Gastrocnemius medialis (tissue), 4 donors: ENCODE data around the gene HDC. TPM values are rescaled to one million over a fixed set of nuclear protein-coding genes. Genes with fewer than 3 reads are reported as not detected.

Experiments used
- ATAC-seq, 2 donors: fragments of 150-250 bp; one replicate each; pipeline ENCODE4 v1.9.1; 2016
- DNase-seq, 2 donors: peaks; one replicate each; pipeline ENCODE4 v3.0.0-alpha.2; 2019
- H3K27ac ChIP-seq, 4 donors: fragments of 200-600 bp; sonication (generic); 1 replicate in 1 of 4; 2 replicates in 3 of 4; pipeline ENCODE4 v1.5.1; 2016 to 2018; ENCODE audit warnings: mild to moderate bottlenecking in 2 of 4, moderate library complexity in 1 of 4
- H3K27me3 ChIP-seq, 3 donors: fragments of 200-600 bp; sonication (generic) in 2 of 3; 1 replicate in 1 of 3; 2 replicates in 2 of 3; pipeline versions ENCODE4 v1.5.1 to v1.6.0; 2016 to 2019; ENCODE audit warnings: mild to moderate bottlenecking in 1 of 3, moderate library complexity in 1 of 3
- H3K36me3 ChIP-seq, 2 donors: fragments of 200-600 bp; sonication (generic) in 1 of 2; one replicate each; pipeline ENCODE4 v1.5.1; 2017 to 2018
- H3K4me1 ChIP-seq, 2 donors: fragments of 200-600 bp; sonication (generic) in 1 of 2; one replicate each; pipeline ENCODE4 v1.5.1; 2016 to 2017; ENCODE audit warnings: mild to moderate bottlenecking in 2 of 2
- H3K4me3 ChIP-seq, 4 donors: fragments of 200-600 bp; sonication (generic) in 3 of 4; 1 replicate in 1 of 4; 2 replicates in 3 of 4; pipeline ENCODE4 v1.5.1; 2016 to 2019; ENCODE audit warnings: mild to moderate bottlenecking in 2 of 4
- H3K9me3 ChIP-seq, 3 donors: fragments of 200-600 bp; sonication (generic) in 2 of 3; 1 replicate in 1 of 3; 2 replicates in 2 of 3; pipeline ENCODE4 v1.5.1; 2016 to 2019
- CTCF ChIP-seq, 5 experiments: fragments of 450-650 bp in 3 of 5; fragments of 200-600 bp in 2 of 5; sonication (generic) in 2 of 5; IDR thresholded peaks in 4 of 5; conservative IDR thresholded peaks in 1 of 5; 1 replicate in 4 of 5; 2 replicates in 1 of 5; pipeline ENCODE4 v1.5.1; 2016 to 2019; ENCODE audit warnings: antibody characterized with exemption in 5 of 5, mild to moderate bottlenecking in 3 of 5, moderate library complexity in 3 of 5
- POLR2A ChIP-seq, 2 donors: fragments of 450-650 bp; IDR thresholded peaks; one replicate each; pipeline ENCODE4 v1.6.1; 2017; ENCODE audit warnings: antibody characterized with exemption in 2 of 2, mild to moderate bottlenecking in 2 of 2, moderate library complexity in 2 of 2
- in situ Hi-C, 4 donors: fragments of 200-750 bp; cut with MboI; loops; one replicate each; pipeline versions ENCODE4 v1.15.0 to v1.8.0; 2017; ENCODE audit warnings: low sequenced_read_pairs in 4 of 4
- intact Hi-C: fragments of 100-400 bp; cut with DNase I; formaldehyde crosslinking; loops from one replicate; pipeline ENCODE4 v1.15.1; 2023; ENCODE audit warnings: low total_unique reads
- total RNA-seq, 4 donors: library from RNA; depleted of rRNA; stranded (reverse); fragments of >200 nt; gene quantifications; one replicate each; pipeline versions ENCODE4 v1.1.0 to v1.2.3, GENCODE V29; 2016

The HDC gene
- total RNA-seq, 4 donors from 2014 or later, result 0.09 to 0.20 TPM; not detected in 2

GRCh38 chr15:50227076-50227475 is 38.5 kb downstream of the HDC start:
- H3K4me3 ChIP-seq, result no peak overlapping the region
- H3K27me3 ChIP-seq, result no peaks in the 10 kb centered on the region
- no peaks in the 10 kb centered on the region for H3K9me3 ChIP-seq
- intact Hi-C loops (no loop called here), in situ Hi-C loops (no loop called here)
- DNase-seq, result no peak
- ATAC-seq, result no peak
- H3K4me1 ChIP-seq, result no peaks in the 10 kb centered on the region
- no peaks in the 10 kb centered on the region for H3K36me3 ChIP-seq
- TF ChIP-seq POLR2A (IDR thresholded peaks at IDR 0.05), result no peak
- TF ChIP-seq CTCF (IDR thresholded peaks at IDR 0.05 in 4 of 5, conservative IDR thresholded peaks at IDR 0.05 in 1 of 5), result no peak
- no peak overlapping the region for H3K27ac ChIP-seq

GRCh38 chr15:50225938-50226337 is 39.6 kb downstream of the HDC start:
- Histone ChIP-seq H3K9me3 (no peaks in the 10 kb centered on the region), H3K4me3 (no peak overlapping the region), H3K36me3 (no peaks in the 10 kb centered on the region), H3K4me1 (no peaks in the 10 kb centered on the region), H3K27me3 (no peaks in the 10 kb centered on the region), H3K27ac (no peak overlapping the region)
- TF ChIP-seq CTCF (IDR thresholded peaks at IDR 0.05 in 4 of 5, conservative IDR thresholded peaks at IDR 0.05 in 1 of 5), result no peak
- no peak for TF ChIP-seq POLR2A (IDR thresholded peaks at IDR 0.05)
- in situ Hi-C loops, result no loop called here
- ATAC-seq (no peak), DNase-seq (no peak)
- intact Hi-C loops, result no loop called here

- in situ Hi-C loops, result no loop called here
- ATAC-seq (no peak), DNase-seq (no peak)
- Histone ChIP-seq H3K36me3 (no peaks in the 10 kb centered on the region), H3K4me1 (no peaks in the 10 kb centered on the region), H3K4me3 (no peak overlapping the region), H3K27me3 (no peaks in the 10 kb centered on the region), H3K9me3 (no peaks in the 10 kb centered on the region), H3K27ac (no peak overlapping the region)
- no peak for TF ChIP-seq CTCF (IDR thresholded peaks at IDR 0.05 in 4 of 5, conservative IDR thresholded peaks at IDR 0.05 in 1 of 5)
- no peak for TF ChIP-seq POLR2A (IDR thresholded peaks at IDR 0.05)
- intact Hi-C loops, result no loop called here
These were observed 40.5 kb downstream of the HDC start for GRCh38 chr15:50225057-50225456.

DNA sequence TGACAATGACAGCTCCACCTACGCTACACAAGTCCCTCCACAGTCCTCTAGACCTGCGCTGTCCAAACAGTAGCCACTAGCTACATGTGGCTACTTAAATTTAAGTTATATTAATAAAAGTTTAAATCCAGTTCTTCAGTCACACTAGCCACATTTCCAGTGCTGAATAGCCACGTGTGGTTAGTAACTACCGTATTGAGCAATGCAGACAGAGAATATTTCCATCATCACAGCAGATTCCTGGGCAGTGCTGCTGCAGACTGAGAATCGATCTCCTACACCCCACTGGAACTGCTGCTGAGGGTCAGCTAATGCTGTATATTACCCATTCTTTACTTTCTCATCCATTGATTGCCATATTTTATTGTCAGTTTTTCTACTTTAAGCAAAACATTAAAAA is 40.9 kb downstream of the HDC start:
- no peak for DNase-seq
- Histone ChIP-seq H3K9me3 (no peaks in the 10 kb centered on the region), H3K27me3 (no peaks in the 10 kb centered on the region), H3K4me1 (no peaks in the 10 kb centered on the region), H3K4me3 (no peak overlapping the region), H3K36me3 (no peaks in the 10 kb centered on the region), H3K27ac (no peak overlapping the region)
- in situ Hi-C loops (no loop called here), intact Hi-C loops (no loop called here)
- ATAC-seq, result no peak
- TF ChIP-seq POLR2A (IDR thresholded peaks at IDR 0.05) (no peak), CTCF (IDR thresholded peaks at IDR 0.05 in 4 of 5, conservative IDR thresholded peaks at IDR 0.05 in 1 of 5) (no peak)

GRCh38 chr15:50222181-50222580 is 43.3 kb downstream of the HDC start:
- H3K4me3 ChIP-seq, result no peak overlapping the region
- H3K36me3 ChIP-seq, result no peaks in the 10 kb centered on the region
- intact Hi-C loops, result no loop called here
- H3K27ac ChIP-seq, result no peak overlapping the region
- H3K4me1 ChIP-seq, result no peaks in the 10 kb centered on the region
- ATAC-seq, result no peak
- H3K9me3 ChIP-seq, result no peaks in the 10 kb centered on the region
- no peak for TF ChIP-seq POLR2A (IDR thresholded peaks at IDR 0.05)
- no peak for TF ChIP-seq CTCF (IDR thresholded peaks at IDR 0.05 in 4 of 5, conservative IDR thresholded peaks at IDR 0.05 in 1 of 5)
- in situ Hi-C loops, result no loop called here
- DNase-seq, result no peak
- H3K27me3 ChIP-seq, result no peaks in the 10 kb centered on the region
